Cerebellar nuclear complex (tissue), 1 donor: ENCODE results near the gene DIO3.

Experiments used
- DNase-seq, 2 experiments: peaks; one replicate each; lab custom pipeline; 2025; lab: John Stamatoyannopoulos, UW

The DIO3 gene

GRCh38 chr14:101583006-101583714, 21.9 kb downstream of the DIO3 start:
- no peak for DNase-seq

DNA sequence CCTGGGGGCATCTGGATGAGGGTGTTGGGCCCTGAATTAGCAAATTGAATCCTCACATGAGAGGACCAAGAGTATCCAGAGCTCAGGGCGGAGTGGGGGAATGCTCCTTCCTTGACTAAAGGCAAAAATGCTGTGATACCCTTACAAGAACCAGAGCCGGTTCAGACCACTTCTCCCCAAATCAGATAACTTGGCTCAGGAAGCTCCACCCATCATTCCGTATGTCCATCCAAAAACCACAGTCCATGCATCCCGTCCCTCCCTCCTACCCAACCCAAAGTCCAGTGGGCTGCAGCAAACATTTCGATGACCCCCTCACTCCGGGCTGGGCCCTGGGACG, 22.4 kb downstream of the DIO3 start:
- no peak for DNase-seq

- no peak for DNase-seq
Measured at GRCh38 chr14:101584055-101584859, 23.0 kb downstream of the DIO3 start.

- DNase-seq = no peak
Measured at GRCh38 chr14:101585211-101585610, 23.9 kb downstream of the DIO3 start.

GRCh38 chr14:101586531-101587430, 25.5 kb downstream of the DIO3 start:
- DNase-seq = no peak

DNA sequence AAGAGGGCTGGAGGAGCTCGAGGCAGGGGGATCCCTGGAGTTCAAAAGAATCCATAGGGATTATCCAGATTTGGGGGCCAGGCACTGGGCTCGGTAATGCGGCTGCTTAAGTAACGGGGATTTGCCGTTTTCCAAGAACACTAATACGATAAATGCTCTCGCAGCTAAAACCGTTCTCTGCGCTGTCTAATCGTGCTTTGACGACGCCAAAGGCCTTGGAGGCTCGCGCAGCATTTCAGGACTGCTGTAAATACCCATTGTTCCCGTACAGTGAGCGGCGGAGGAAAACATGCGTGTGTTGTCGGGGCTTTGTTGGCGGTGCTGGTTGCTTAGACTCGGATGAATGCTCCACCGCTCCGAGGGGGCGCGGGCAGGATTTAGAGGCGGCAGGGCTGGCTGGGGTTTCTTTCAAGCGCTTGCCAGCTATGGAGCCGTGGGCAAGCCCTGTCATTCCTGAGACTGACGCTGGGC, 26.2 kb downstream of the DIO3 start:
- no peak for DNase-seq

DNA sequence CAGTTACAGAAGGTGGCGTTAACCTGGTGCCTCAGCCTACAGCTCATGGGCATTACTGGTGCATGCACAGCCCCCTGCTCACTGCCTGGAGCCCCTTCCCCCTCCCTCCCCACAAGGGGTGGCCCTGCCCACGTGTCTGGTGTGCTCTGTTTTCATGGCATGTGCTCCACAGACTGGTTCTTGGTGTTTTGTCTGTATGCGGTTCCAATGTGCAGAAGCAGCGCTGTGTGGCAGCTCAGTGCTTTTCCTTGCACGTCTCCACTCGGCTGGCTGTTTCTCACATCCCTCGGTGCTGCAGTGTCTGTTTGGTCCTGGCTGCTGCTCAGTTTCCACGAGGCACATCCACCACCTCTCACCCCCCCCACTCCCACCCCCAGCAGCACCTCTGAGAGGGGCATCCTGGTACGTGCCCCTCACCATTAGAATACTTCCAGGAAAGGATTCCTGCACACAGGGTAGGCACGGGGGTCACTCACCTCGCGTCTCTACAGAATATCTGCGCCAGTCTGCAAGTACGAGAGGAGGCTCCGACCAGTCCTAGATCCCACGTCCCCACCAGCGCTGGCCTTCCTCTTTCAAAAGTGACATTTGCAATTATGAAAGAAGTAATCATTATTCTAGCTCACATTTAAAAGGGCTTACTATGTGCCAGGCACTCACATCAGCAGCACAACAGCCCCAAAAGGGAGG, 27.1 kb downstream of the DIO3 start:
- no peak for DNase-seq

DNA sequence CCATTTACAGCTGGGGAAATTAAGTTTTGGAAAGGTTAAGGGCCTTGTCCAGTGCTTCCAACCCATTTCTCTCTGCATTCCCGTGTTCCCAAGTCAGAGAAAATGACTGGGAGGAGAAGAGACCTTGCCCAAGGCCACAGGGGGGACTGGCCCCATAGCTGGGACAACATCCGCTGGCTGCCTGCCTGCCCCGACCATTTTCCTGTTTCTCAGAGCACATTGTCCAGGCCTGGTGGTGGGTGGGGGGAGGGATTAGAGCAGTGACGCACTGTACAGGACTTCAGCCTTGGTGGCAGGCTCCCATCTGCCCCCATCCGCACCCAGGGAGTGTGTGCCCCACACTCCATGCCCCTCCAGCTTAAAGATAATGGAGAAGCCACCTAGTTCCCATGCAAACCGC, 27.7 kb downstream of the DIO3 start:
- DNase-seq = no peak

GRCh38 chr14:101589486-101590015, 28.3 kb downstream of the DIO3 start:
- no peak for DNase-seq

GRCh38 chr14:101590062-101590461, 28.8 kb downstream of the DIO3 start:
- DNase-seq = no peak

GRCh38 chr14:101590616-101591015, 29.3 kb downstream of the DIO3 start:
- no peak for DNase-seq

GRCh38 chr14:101591121-101591520, 29.8 kb downstream of the DIO3 start:
- DNase-seq = no peak

DNA sequence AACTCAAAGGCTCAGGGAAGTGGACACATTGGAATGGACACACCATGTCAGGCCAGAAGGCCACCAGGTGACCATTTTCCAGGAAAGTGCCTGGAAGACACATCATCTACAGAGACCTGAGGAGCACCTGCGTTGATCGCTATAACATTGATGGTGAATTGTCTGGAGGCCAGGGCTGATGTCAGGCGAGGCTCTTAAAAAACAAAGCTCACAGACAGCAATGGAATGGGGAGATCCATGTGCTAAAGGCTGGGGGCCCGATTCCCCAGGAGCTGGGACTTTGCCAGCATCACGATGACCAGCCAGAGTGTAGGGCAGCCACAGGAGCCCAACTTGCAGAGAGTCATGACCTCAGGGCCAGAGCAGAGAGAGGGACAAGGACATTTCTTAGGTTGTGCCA, 30.3 kb downstream of the DIO3 start:
- no peak for DNase-seq

DNA sequence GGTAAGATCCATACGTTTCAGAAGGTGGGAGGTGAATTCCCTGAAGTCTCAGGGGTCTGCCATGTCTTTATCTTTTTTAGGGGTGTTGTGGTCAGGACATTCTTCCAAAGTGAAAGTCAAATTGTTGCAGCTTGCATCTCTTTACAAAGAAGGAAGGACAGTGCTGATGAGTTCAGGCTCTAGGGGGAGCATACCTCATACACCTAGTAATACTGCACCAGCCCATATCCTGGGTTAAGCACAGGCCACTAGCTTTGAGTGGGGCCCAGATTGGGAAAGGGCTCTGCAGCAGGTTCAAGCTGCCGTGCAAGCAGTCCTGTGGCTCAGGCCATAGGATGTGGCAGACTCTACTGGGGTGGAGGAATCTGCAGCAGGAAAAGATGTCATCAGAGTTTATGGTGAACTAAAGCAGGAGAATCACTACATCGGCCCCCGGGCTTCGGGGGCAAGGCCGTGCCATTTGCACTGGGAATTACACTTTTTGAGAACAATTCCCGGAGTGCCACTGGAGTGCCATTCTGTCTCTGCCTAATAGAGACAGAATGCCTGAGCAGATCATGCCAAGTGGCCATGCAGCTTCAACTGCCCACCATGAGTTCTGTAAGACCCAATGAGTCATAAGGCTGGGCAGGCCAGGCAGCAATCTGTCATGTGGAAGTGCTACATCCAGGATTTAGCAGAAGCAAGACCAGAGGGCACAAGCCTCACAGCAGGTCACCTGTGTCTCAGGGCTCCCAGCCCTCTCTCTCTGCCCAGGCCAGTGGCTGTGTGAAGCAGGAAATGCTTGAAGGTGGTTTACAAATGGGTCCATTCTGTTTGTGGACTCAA, 32.3 kb downstream of the DIO3 start:
- no peak for DNase-seq

GRCh38 chr14:101594511-101595148, 33.3 kb downstream of the DIO3 start:
- DNase-seq = no peak

DNA sequence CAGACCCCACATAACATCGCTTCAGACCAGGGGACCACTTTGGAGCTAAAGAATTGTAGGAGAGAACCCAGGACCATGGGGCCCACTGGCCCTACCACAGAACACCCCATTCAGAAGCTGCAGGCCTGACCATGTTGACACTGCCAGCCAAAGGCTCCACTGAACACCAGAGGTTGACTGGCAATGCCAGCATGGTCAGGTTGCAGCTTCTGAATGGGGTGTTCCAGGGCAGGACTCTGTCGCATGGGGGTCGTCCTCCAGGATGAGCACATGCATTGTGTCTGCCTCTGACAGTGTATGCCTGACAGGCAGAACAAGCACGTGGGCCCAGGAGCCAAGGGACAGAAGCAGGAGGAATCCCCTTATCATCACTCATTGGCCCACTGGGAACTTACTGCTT, 34.1 kb downstream of the DIO3 start:
- DNase-seq = no peak

GRCh38 chr14:101595887-101596721, 34.8 kb downstream of the DIO3 start:
- no peak for DNase-seq

- DNase-seq = no peak
Measured at GRCh38 chr14:101596742-101597141, 35.4 kb downstream of the DIO3 start.

- DNase-seq = no peak
Measured at GRCh38 chr14:101598159-101598558, 36.9 kb downstream of the DIO3 start.
